GM18868 (cell line): Measurements from ENCODE around the gene CLDN25.

Source experiments
- ATAC-seq: cut with Tn5 transposase; IDR thresholded peaks from one replicate; pipeline ENCODE4 v1.9.1; 2021; ENCODE audit warnings: mild to moderate bottlenecking, moderate library complexity; ENCODE audit not compliant: unreplicated experiment

Gene CLDN25

GRCh38 chr11:113806406-113806805 lies 26.8 kb downstream of the CLDN25 start:
- peak; percentile 64 for ATAC-seq

DNA sequence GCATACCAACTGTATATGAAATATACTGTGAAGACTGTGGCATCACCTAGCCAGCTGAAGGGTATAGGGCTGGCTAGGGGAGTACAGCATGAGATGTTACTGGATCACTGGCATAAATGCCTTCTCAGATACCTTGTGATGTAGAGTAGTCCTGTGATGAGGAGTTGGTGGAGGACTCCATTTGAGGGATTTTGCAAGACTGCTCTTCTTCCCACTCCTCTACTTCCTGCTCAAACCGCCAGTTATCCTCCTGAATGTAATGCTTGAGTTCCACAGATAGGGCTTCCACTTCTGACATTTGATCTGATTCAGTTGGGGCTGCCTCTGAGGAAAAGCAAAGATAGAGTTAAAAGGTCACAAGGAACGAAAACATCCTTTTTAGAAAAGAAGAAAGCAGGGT lies 29.3 kb downstream of the CLDN25 start:
- no peak for ATAC-seq

- ATAC-seq, result no peak
Measured at GRCh38 chr11:113814181-113814580, 34.6 kb downstream of the CLDN25 start.

GRCh38 chr11:113817162-113817561 lies 37.6 kb downstream of the CLDN25 start:
- no peak for ATAC-seq

- no peak for ATAC-seq
Measured at GRCh38 chr11:113817626-113818025, 38.0 kb downstream of the CLDN25 start.

DNA sequence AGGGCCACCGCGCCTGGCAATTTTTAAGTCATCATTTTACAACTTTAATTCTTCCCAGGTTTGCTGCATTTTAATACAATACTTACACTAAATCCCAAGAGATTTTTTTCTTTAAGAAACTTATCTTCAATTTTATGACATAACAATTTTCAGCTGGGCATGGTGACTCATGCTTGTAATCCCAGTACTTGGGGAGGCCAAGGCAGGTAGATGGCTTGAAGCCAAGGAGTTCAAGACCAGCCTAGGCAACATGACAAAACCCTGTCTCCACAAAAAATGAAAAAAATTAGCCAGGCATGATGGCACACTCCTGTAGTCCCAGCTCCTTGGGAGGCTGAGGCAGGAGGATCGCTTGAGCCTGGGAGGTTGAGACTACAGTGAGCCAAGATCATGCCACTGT lies 38.8 kb downstream of the CLDN25 start:
- ATAC-seq, result no peak

DNA sequence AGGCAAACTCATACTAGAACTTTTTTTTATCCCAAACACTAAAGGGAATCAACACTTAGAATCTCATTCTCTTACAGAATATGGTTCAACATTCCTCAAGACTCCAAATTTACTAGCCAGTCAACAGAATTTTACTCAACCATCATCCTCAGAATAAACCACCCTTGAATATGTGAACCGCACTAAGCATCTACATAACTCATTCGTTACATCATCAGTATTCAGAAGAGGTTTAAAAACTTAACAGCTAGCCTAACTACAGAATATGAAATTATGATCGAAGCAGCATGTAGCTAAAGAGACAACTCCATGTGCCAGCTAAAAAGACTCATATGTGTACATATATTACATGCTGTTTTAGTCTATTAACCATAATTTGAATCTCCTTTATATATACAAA lies 47.9 kb downstream of the CLDN25 start:
- no peak for ATAC-seq

DNA sequence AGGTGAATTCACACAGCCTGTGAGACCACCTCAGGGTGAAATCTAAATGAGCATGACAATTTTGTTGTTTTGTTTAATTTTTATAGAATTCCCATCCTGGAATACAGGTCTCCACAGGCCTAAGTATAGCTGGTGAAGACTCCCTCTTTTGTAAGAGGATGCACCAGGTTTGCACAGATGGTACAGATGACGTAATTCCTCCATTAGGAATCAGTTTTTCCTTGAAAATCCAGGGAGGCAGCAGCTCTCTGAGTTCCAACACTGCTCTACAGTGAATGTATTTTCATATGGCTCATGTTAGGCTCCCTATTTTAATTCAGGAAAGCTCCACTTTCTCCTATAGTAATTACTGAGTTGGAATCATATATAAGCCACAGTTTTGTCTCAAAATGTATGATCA lies 48.6 kb downstream of the CLDN25 start:
- ATAC-seq, result no peak

- ATAC-seq, result no peak
Measured at GRCh38 chr11:113829751-113830150, 50.2 kb downstream of the CLDN25 start.
